ENCODE measurements around the gene N4BP2L2.

GRCh38 chr13:32431361-32431760, 107.2 kb downstream of the N4BP2L2 start:
- TF ChIP-seq TOPORS (CRISPR knock-in tag; IDR thresholded peaks at IDR 0.05) (no peak), SOX6 (IDR thresholded peaks at IDR 0.05) (no peak), SOX6 (CRISPR knock-in tag; IDR thresholded peaks at IDR 0.05) (no peak), ZNF670 (CRISPR knock-in tag; IDR thresholded peaks at IDR 0.05; ENCODE audit: borderline replicate concordance) (no peak)
